NCI-H146 treated with DMSO at 0.1 percent for 48 hours (cell line): ENCODE data around the gene RNF212.

Experiments used
- DNase-seq: peaks from one replicate; lab custom pipeline; 2025; ENCODE audit not compliant: unreplicated experiment; lab: John Stamatoyannopoulos, UW

The RNF212 gene

DNA sequence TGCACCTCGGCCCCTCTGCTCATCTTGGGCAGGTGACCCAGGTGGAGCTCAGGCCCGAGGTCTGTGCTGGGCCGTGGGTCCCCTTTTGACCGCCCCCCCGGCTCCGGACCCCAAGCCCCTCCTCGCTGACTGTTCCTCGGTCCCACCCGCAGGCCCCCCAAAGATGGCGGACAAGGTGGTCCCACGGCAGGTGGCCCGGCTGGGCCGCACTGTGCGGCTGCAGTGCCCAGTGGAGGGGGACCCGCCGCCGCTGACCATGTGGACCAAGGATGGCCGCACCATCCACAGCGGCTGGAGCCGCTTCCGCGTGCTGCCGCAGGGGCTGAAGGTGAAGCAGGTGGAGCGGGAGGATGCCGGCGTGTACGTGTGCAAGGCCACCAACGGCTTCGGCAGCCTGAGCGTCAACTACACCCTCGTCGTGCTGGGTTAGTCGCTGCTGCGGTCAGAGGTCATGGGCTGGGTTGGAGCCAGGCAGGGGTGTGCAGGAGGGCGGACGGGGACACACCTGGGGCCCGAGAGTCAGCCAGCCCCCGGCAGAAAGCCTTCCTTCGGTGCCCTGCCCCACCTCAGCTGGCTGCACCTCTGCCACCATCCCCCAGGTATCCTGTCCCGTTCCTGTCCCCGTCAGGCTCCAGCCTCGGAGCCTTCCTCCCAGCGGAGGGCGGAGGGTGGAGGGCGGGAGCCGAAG lies 91.2 kb downstream of the RNF212 start:
- no peak for DNase-seq
